Activated gamma-delta T cell treated with Interleukin-2 at 50 U/mL for 16 hours (primary cell): ENCODE data around the gene EMILIN2.
A peak's percentile ranks its signal among the peaks of the same experiment; 100 is the strongest.

ENCODE experiments used
- DNase-seq: peaks from one replicate; pipeline ENCODE4 v3.0.0-alpha.2; 2020

EMILIN2 gene

DNA sequence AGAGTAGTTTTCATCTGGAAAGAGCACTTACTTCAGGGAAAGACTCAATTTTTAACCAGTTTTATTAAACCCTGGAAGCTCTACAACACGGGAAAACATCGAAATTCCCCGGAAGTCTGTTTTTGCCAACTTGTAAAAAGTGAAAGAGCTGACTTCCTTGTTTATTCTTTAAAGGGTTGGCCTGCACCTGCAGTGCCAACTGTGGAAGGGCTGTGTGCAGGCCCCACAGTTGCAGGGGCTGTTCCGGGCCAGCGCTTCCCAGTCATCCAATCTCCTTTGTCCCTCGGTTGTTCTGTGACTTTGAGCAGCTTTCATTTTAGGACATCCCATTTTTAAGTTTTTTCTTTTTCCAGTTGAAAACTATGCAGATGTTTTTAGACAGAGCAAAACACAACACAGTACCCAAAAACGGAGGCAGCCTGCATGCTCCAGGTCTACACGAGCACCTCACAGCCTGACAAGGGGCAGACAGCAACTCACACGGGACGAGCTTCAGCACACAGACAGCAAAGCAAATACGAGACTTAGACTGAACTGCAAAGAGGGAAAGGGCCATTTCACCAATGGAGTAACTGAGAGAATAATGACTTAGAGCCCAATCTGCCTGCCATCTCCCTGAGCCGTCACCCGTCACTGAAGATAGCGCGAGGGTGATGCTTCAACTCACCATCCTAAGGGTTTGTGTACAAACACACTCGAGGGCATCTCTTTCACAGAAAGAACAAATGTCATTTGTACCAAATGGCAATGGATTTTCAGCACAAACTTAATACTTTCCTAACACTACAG, 70.6 kb downstream of the EMILIN2 start:
- no peak for DNase-seq

DNA sequence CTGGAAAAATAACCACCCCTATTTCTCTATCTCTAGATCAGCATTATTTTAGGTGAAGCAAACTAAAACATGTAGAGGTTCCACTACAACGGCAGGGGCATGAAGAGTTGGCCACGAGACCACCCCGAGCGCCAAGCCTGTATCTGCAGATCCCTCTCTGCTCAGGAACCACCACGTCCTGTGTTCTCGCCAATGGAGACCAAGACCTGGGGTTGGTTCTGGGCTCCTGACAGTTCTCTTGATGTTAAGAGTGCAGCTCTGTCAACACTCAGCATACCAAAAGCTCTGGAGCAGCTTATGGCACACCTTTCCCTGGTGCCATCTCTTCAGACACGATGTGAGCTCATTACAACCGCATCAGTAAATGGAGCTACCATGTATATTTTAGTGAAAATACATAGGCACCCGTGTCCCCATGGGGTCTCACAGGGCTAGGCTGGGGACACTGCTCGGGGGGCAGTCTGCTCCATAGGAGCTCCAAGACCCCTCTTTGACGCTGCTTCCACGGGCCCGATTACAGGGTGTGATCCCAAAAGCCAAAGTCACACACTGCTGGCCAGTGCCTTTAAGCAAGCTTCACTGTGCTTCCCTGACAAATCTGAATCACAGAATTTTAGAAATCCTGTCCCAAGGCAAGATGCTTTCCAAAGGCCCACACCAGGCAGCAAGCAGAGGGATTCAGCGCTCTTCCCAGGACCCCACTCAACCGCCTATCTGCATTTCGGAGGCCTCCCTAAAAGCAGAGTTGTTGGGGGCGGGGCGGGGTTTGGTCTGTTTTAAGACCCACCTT, 72.2 kb downstream of the EMILIN2 start:
- no peak for DNase-seq

DNA sequence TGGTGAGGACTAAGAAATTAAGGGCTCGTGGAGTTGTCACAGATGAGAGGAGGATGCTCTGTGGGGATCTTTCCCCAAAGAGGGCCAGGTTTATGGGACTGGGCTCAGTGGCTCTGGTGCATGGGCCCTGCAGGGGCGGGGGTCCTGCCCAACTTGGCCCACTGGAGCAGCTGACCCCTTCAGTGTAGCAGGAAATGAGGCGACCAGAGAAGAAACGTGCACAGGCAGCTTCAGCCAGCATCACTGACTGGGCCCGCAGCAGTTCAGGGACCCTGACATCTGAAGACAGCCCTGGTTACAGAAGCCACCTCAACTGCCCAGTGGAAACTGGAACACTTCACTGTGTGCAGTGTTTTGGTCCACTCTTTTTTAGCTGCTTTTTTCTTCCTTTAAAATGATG, 72.8 kb downstream of the EMILIN2 start:
- DNase-seq, result no peak

DNA sequence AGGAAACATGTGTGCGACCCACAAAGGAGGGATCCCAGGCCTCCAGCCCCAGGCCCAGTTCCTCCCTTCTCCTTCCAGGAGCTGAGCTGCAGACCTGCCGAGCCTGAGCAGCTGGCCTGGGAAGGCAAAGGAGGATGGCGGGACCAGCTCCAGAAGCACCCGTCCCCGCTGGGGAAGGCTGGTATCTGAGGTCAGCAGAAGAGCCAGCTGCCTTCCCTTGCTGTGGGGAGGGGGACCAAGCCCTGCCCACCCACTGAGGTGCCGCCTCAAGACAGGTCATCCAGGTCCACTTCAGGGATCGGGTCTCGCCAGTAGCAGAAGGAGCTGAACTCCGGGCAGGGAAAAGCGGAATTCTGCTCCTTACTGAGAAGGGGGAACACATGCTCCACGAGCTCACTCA, 73.2 kb downstream of the EMILIN2 start:
- DNase-seq, result no peak

DNA sequence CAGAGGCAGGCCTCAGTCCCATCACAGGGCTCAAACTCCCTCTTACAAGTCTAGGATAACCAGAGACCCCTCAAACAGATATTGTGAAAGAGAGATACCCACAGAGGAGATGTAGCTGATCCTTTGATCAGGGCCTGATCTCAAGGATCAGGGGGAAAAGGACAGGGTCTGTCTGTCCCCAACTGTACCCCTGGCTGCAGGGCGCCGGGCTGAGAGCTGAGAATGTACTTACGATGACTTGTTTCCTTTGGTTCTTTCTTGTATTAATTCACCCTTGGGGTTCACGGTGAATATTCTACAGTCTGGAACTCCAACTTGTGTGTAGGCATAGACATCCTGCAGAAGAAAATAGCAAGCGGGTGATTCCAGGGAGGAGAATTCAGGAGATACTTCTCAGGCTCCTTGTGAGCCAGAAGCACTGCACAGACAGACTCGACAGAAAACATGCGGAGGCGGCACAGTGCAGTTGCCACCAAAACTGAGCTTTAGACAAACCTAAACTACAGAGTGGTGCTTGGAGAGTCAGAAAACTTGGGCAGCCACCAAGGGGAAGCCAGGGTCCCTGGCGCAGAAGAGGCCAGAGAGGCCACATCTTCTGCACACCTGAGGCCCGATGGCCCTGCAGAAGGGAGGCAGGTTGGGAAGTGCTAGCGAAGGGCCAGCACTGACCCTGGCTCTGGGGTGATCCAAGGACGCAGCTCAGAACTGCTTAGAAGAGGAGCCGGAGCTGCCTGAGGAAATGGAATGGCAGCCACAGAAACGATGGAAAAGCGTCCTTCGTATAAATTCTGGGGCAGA, 73.9 kb downstream of the EMILIN2 start:
- DNase-seq, result no peak

DNA sequence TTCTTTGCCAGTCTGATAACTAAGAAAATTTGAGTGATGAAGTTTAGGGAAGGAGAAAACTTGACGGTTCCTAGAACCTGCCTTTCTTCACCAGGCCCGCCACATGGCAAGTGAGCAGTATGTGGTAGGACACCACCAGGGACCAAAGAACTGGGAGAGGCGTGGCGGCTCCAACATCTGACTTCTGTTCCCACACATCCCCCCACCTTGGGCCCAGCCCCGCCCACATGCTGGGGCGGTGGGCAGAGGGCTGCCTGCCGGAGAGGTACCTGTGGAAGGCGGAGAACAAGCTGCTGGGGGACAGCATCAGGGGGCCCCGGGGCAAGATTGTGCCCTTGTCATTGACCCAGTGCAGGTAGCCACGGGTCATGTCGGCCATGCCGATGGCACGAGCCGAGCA, 75.0 kb downstream of the EMILIN2 start:
- no peak for DNase-seq

DNA sequence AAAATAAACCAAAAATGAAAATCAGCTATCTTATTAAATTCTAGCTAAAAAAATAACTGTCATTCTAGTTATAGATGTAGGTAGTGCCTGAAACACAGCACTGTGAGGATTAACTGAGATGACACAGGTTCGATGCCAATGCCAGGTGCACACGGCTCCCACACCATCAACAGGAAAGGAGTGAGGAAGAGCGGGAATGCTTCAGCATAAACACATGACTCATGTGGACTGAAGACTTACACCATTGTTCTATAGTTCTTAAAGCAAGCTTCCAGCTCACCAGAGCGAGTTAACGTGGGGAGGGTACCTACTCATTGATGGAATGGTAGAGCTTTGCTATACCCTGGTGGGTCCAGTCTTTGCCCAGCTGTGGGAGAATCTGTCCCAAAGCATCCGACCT, 76.7 kb downstream of the EMILIN2 start:
- no peak for DNase-seq

DNA sequence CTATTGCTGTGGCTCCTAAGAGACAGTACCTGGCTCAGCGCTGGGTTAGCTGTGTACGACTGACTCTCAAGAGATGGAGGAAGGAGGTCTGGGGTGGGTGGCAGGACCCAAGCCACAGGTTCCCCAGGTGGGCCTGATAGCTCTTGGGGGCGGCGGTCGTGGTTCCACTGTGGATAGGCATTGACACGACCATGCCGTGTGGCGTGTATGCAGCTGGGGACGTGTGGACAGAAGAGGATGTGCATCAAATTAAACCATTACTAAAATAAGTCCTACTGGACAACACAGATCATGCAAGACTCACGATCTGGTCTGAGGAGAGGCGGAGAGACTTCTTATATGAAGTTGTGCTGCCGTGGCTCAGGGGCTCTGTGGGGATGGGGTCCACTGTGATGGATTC, 78.1 kb downstream of the EMILIN2 start:
- no peak for DNase-seq

DNA sequence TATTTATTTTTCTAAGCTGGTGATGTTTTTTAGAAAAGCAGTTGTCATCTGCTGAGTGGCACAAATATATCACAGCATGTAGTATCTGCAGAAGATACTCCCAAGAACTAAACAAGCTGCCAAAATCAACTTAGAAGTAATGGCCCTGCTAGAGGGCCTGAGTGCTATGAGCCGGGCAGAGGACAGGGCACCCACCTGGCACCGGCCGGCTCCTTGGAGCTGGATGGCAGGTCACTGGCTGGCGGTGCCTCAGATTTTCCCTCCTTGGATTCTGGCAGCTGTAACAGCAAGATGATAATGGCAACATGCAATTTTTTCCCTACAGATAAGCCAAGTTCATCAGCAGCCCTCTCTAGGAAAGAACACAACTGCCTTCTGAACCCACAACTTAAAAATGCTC, 79.7 kb downstream of the EMILIN2 start:
- no peak for DNase-seq

DNA sequence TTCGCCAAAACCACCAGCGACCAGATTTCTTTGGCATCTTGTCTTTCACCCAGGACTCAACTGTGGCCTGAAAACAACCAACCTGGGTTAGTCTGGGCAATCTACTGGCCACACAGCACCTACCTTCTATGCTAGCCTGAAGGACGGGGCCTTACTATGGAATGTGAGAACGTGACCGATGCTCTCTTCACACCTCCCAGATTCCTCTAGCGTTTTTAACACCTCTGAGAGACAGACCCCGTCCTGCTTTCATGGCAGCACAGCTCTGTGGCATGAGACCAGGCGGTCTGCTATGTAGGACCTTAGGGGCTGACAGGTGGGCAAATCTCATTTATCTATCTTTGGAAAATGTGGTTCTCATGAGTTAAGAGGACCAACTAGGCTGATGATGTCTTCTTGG, 80.9 kb downstream of the EMILIN2 start:
- no peak for DNase-seq

DNA sequence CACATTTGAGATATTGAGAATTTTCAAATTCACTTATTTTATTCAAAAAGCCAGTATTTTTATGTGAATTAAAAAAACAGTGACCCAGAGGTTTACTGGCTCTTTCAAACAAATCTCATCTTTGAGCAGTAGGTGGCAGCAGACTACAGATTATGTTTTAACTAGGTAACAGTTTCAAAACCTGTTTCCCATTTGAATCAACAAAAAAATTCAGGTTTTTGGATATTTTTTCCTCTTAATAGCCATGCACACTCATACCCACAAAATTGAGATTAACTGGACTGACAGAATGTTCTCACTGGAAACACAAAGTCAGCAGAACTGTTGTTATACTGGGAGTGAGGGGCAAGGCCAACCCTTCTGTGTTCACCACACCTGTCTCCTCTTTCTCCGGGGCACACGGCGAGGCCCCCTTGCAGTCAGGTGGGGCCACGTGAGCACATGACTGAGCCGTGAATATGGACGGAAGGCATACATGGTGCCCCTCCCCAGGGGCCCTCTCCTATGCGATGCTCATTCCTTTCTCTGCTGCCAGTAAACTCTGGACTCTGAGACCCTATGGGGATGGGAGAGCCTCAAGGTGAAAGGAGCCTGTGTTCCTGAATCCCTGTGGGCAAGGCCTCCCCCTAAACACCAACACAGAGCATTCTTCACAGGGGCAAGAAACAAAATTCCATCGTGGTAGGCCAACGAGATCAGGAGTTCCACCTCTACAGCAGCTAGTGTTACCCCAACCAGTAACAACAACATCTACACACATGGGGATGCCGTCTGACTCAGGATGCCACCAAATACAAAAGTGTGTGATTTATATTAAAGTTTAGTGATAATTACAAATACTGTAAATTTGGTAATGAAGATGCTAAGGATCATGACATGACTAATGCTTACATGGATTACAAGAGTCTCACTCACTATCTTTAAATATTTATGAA, 85.7 kb downstream of the EMILIN2 start:
- DNase-seq, result peak; percentile 56

DNA sequence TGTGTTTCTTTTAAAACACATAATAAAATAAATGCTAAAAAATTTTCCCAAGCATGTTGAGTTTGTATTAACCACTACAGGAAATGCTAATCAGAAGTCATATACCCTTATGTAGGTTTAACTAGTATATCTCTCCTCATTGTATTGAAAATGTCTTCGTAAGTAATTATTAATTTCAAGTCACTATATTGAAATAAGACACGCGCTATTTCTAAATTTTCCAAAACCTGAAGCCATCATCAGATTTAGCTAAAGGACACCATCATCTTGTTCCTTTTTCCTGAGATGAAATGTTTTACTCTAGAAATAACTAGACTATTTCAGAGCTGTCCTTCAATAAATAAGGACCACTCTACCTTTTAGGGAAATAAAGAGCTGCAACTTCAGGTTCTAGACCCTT, 87.2 kb downstream of the EMILIN2 start:
- no peak for DNase-seq

DNA sequence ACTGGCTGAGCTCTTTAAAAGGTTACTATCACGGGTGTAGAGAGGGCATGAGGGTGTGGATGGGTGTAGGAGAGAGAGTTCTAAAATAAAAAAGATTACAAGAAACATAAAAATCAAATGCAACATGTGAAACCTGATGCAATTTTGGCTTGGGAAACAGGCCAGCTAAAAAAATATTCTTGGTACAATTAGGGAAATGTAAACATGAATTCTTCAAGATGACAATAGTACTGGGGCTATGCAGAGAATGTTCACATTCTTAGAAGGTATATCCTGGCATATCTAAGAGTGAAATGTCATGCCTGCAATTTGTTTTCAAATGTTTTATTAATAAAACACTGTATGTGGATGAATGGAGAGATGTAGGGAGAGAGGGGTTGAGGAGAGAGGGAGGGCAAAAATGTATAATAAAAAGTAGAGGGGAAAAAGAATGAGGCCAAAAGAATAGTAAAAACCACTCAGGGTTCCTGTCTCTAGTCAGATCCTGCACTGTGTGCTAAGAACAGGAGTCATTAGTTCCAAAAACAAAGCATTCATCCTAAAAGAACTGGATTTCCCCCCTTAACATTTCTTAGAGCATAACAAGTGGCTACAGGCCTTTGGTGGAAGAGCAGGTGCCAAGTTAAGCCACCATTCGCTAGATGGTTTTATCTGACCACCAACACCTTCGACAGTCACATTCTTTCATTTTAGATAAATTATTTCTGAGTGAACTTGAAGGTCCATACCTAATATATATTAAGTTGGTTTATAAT, 88.8 kb downstream of the EMILIN2 start:
- no peak for DNase-seq

DNA sequence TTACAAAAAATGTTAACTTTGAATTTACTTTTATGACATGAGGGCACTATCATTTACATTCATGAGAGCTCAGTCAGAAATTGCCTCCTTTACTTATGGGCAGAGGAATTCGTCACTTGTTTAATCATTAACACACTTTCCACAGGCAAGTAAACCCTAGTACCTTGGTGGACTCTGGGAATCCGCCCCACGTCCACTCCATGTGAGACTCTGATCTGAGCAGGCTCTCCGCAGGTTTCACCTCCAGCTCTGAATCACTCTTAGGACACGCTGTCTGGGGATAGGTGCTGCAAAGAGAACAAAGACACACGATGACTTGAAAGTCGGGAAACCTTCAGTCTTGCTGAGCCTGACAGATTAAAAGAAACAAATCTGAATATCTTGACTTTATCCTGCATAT, 92.5 kb downstream of the EMILIN2 start:
- DNase-seq, result no peak

DNA sequence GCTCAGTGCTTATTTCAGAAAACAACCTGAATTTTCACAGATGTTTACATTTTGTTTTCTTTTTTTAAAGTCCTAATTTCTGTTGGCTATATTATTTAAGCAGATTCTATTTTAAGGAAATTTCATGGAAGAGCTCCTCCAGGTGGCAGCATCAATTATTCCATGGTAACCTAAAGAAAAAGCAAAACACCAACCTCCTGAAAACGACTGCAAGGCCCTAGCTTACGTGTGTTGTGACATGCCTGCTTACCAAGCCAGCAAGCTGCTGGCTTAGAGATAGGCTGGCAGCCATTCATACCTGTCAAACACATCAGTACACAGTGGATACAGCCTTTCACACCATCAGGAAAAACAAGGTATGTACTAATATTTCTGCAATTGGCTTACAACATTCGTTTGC, 101.2 kb downstream of the EMILIN2 start:
- DNase-seq, result no peak

DNA sequence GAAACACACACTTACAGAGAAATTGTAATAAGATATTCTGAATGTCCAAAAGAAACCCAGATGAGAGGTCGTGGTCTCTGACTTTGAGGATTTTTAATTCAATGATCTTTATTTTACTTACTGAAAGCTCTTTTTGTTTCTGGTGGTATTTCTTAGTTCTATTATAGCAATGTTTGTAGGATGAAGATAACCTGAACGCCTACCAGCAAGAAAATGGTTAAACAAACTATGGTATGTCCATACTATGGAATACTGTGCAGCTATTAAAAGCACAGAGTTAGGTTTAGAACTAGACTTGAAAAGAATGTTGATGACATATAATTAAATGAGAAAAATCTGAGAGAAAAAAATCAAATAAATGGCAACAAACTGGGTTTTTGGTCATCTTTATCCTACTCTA, 105.8 kb downstream of the EMILIN2 start:
- no peak for DNase-seq

DNA sequence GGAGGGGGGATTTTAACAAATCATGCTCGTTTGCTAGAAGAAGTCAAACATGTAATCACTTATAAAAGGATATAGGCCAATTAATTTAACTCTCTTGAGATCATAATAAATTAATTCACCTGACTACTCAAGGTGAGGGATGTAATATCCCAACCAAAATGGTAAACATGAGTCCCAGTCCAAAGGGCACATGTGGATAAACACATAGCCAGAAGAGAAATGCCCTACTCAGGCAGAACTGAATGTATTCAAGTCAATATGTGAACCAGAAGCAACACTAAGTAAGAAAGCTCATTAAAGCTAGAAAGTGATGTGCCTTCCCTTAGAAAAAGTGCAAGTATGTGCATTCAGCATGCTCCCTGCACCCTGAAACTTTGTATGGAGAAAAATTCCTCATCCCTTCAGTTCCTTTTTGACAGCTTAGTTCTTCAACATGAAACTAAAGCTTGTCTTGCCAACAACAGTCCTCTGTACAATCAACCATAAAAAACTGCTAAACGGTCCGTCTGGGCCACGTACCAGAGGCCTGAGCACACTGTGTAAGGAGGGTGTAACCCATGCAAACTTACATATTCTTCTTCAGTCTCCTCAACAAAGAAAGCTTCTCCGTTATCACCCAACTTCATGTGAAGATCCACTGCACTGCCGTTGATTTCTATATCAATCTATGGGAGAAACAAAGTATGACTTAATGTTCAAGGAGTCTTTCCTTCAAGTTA, 107.3 kb downstream of the EMILIN2 start:
- no peak for DNase-seq

DNA sequence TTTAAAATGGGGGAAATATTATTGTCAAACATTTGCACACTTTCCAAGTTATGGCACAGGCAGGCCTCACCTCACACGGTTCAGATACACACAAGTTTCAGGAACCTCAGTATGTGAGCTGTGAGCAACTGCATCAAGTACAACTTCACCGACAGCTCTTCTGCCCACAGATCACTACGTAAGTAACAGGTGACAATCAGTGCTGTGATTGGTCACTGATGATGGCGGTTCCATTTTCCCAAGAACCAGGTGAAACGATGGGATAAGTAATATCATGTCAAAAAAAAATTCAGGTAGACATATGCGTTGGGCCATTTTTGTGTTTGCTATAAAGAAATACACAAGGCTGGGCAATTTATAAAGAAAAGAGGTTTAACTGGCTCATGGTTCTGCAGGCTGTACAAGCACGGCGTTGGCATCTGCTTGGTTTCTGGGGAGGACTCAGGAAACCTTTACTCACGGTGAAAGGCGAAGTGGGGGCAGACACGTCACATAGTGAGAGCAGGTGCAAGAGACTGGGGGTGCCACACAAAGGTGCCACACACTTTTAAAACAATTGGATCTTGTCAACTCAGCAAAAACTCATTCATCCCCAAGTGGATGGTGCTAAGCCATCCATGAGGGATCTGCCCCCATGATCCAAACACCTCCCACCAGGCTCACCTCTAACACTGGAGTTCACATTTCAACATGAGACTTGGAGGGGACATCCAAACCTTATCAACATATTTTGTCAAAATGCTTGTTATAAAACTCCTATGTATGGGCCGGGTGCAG, 108.3 kb downstream of the EMILIN2 start:
- no peak for DNase-seq

DNA sequence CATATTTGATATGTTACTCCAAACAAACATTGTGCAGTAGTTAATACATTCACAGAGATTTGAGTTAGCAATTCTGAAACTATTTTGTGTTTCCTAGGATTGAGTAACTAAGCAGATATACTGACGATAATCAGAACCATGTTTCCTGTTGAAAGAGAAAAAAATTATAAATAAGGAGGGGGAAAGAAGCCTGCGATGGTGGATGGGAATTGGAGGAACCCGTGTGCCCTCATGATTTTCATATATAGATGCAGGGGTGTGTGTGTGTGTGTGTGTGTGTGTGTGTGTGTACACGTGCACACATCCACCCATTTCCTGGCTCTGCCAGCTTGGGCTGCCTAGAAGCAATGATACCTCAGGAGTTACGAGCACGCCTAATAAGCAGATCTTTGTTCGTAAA, 109.2 kb downstream of the EMILIN2 start:
- DNase-seq, result no peak

DNA sequence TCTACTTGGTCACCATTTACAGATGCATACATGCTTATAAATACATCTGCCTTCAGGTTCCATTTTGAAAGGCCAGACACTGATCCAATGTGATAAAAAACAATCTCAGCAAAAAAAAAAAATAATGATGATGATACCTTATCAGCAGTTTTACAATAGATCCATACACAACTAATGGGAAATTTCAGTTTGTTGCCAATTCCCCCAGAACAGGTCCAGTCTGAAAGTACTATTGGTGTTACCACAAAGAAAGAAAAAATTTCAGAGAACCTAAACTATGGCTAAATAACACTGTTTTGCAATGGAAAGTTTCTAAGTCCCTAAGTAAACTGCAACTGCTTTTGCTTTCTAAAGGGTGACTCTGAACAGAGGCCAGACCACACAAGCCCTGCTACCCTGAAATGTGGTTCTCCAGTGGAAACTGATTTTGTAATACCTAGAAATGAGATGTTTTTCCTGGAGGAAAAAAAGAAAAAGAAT, 112.1 kb downstream of the EMILIN2 start:
- no peak for DNase-seq
